Epithelial cell of prostate (primary cell): Measurements from ENCODE around the gene SS18L1.

ENCODE experiments used
- DNase-seq: peaks from one replicate; pipeline ENCODE4 v3.0.0-alpha.2; 2011; ENCODE audit warnings: low read depth, low spot score
- H3K27ac ChIP-seq: fragments of 450-650 bp; 2 replicates; pipeline ENCODE4 v1.5.1; 2017; ENCODE audit warnings: mild to moderate bottlenecking

SS18L1 gene

DNA sequence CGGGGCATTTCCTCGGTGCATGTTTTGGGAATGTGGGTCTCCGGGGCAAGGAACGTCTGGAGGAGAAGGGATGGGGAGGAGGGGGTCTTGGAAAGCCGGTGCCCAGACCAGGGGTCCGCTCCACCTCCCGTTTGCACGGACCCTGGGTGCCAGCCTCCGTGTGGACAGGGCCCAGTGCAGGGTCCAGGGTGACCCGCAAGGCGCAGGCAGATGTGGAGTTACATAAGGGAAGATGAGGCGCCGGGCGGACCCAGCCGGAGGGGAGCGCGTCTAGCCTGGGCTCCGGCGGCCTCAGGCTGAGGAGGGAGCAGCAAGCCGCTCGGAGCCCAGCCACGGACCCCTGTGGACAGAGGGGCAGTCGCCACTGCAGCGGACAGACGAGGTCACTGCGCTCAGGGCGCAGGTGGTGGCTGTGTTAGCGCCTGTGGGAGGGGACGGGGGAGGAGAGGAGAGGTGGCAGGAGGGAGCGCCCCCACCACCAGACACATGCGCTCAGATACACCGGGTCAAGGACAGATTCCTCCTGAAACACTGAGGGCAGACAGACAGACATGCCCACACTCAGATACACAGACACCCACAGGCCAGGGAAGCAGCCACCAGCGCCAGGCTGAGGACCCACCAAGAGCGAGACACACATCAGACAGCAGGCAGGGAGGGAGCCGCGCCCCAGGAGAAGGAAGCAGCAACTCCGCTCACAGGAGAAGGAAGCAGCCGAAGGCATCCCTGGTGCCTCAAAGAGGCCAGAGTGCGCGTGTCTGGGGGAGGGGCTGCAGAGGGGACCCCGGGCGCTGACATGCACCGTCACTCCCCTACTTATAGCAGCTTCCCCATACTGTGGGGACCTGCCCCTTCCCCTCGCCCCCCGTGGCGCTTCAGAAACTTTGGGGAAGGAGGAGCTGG lies 77.3 kb downstream of the SS18L1 start:
- no peak overlapping the region for H3K27ac ChIP-seq
- no peak for DNase-seq

DNA sequence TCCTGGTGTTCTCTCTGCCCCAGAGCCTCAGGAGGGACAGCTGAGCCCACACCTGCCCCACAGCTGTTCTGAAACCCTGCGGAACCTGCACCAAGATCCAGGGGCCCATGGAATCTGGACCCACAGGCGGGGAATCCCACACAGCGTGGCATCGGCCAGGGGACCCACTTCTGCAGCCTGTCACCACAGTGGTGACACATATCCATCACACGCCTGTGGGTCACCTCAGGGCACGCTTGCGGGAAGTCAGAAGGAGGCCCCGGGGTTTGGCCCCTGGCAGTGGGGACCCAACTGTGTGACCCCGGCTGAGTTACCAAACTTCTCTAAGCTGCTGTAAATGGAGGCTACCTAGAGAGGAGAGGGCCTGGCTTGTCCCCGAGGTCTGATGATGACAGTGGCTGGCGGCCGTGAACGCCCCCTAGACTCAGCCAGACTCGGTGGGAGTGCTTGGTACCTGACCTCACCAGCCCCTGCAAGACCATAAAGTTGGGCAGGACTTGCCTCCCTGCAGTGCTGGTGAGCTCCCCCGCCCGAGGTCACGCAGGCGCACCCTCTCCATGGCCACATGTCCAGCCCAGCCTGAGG lies 78.8 kb downstream of the SS18L1 start:
- H3K27ac ChIP-seq = no peak overlapping the region
- no peak for DNase-seq

DNA sequence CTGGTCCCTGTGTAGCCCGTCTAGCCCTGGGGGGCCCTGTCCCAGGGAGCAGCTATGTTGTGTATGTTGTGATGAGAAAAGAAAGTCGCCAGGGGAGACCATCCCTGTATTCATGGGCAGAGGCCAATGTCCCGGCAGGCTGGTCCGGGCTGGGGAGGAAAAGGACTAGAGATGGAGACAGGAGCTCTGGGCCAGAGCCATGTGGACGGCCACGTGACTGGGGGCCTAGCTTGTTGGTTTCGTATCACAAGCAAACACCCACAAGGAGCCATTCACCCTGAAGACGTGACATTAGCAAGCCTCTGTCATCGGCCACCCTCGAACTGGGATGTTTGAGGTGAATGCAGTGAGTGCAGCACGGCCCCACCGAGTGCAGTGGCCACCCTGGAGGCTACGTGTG lies 79.4 kb downstream of the SS18L1 start:
- DNase-seq = no peak
- H3K27ac ChIP-seq = no peak overlapping the region

DNA sequence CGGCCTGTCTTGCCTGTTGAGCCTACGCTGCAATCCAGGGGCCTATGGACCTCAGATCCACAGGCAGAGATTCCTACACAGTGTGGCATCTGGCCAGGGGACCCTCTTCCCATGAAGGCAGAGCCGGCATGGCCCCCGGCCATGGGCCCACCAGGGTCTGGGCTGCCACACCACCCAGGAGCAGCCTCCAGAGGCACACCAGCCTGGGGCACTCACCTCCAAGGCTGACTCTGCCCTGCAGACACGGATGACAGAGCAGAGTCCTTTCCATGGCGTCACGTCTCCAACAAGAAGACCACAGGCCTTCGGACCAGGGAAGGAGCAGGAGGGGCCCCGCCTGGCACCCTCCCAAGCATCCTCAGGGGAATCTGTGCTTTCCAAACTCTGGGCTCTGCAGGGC lies 80.0 kb downstream of the SS18L1 start:
- DNase-seq = no peak
- no peak overlapping the region for H3K27ac ChIP-seq

DNA sequence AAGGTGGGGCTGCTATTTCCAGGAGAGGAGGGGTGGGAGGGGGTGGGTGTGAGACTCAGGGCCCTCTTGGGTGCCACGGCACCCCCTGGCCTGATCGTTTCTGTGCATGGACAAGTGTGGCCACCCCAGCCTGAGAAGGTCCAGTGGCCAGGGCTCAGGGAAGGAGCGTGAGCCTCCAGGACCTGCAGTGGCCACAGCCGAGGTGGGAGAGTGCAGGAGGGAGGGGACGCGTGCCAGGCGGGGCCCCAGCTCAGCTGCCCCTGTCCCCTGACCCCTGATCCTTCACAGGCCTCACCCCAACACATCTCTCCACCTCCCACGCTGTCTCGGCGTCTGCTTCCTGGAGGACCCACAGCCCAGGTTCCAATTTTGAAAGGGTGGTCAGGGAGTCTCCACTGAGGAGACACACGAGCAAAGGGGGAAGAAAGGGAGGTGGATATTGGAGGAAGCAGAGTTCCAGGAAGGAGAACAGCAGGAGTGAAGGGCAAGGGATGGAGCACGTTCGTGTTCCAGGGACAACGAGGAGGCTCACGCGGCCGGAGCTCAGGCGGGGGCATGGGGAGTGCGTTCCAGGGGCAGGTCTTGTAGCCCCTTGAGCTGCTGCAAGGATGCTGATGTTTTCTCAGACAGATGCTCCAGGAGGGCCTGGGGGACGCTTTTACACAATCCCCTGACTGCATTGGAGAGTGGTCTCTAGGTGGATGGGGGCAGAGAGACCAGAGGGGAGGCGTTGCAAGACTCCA lies 80.7 kb downstream of the SS18L1 start:
- no peak overlapping the region for H3K27ac ChIP-seq
- no peak for DNase-seq

DNA sequence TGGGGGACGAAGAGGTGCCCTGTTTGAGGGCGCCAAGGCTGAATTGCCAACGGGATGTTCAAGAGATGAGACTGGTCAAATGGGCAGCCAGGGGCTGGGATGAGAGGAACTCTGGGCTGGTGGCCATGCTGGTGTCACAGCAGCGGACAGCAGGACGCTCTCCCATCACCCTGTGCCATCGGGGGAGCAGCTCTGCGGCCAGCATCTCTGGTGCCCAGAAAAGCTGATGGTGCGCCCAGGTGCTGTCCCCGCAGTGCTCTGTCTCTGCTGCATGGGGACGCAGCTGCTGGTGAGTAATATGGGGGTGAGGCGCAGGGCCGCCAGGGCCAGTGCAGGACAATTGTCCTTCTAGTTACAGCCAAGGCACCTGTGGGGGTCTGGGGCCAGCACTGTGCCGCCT lies 81.5 kb downstream of the SS18L1 start:
- no peak for DNase-seq
- no peak overlapping the region for H3K27ac ChIP-seq

DNA sequence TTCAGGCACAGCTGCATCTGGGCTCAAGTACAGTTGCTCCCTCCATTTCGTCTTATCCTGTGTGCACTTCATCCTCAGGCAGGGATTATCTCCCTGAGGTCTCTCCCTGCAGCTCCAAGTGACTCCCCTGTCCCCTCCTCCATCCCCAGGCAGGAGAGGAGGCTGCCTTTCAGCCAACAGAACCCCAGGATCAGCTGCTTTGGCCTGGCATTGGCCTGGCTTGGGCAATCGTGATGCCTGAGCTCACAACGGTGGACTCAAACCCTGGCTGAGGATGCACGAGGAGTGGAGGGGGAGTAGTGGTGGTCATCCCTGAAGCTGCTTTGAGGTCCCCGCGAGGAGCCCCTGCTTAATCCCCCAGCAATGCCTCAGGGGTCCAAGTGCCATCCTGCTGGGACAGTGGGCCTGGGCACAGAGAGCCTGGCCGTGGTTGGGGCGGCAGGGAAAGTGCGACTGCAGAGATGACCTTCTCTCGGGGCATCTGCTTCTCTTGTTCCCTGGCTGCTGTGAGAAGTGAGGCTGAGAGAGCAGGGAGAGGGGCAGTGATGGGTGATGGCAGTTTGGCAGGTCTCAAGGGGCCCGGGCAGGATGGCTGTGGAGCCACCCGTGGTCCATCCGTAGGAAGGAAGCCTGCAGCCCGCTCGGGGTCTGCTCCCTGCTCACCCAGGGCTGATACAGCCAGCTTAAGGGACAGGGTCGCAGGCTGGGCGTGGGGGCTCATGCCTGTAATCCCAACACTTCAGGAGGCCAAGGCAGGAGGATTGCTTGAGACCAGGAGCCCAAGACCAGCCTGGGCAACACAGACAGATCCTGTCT lies 82.5 kb downstream of the SS18L1 start:
- no peak overlapping the region for H3K27ac ChIP-seq
- DNase-seq = no peak

DNA sequence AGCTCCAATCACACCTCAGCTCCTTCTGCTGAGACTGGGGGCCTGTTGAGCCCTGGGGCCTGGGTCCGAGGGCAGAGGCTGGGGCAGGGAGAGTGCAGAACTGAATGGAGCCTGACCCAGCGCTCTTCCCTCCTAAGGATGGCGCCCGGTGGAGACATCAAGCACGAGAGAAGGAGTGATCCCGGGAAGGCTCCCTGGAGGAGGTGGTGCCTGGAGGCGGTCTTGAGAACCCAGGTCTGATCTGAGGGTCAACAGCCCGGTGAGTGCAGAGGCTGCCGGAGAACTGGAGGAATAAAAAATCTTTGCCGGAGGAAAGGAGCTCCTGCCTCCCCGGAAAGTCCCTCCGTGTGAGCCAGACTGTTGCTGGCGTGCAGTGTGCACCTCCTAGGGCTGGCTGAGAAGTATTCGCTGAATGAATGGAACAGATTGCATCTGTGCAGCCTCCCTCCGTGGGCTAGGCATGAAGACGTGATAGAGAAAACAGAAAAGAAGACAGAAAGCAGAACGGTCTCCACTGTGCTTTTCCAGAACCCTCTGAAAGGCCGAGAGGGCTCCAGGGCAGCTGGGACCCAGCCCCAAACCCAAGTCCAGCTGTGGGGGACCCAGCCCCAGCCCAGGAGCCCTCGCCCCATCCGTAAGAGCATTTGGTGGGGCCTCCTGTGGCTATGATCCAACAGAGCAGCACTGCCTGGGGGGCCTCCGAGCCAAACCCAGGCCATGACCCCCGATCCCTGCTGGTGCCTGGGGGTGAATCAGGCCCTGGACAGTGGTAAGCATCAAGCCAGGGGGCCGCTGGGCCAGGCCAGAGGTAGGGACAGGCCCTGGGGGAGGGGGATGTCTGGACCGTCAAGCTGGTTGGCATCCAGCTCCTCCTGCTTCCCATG lies 83.4 kb downstream of the SS18L1 start:
- no peak for DNase-seq
- H3K27ac ChIP-seq = no peak overlapping the region

DNA sequence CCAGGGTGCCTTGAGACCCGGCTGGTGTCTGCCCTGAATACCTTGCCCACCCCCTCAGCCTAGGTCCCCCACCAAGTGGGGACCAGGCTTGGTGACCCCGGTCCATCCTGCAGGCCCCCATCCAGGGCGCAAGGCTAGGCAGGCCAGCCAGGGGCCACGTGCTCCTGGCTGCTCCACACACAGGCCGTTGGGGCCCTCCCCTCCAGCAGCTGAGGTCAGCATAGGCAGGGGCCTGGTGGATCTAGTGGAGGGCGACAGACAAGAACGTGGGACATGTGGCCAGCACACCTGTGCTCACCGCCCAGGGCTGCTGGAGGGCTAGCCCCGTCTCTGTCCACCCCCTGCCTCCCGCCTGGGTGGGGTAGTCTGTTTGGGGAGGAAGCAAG lies 84.0 kb downstream of the SS18L1 start:
- DNase-seq = no peak
- H3K27ac ChIP-seq = no peak overlapping the region

DNA sequence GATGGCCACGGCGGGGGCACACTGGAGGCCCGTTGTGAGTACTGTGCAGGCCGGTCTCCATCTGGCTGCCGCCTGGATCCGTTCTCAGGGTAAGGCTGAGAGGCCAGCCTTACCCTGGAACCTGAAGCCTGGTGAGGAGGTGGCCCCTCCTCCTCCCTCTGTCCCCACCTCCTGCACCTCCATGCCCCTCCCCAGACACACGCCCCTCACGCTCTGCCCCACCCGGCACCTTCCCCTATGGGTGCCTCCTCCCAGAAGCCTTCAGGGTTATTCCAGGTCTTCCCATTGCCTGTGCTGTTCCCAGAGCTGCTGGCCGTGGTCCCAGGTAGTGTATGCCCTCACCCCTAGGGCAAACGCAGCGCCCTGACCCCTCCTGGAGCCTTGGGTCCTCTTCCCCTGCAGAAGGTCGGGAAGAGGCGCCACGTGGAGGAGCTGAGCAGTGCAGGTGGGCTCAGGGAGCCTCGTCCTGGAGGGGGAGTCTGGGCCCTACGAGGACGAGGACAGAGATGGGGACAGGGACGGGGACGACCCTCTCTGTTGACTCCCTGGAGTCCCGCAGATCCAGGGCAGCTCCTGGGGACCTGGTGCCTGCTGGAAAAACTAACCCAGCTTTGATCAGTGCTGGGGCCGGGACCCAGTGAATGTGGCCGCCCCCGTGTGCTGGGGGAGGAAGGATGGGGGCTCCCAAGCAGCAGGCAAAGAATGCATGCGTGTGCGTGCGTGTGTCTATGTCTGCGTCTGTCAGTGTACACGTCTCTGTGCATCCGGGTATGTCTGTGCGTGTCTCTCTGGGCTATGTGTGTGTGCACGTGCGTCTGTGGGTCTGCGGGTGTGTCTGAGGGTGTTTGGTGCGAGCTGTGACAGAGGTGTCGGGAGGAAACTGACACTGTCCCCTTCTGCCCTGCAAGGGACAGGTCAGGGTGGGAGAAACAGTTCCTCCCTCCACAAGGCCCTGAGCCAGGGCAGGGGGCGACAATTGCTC lies 84.7 kb downstream of the SS18L1 start:
- no peak for DNase-seq
- H3K27ac ChIP-seq = no peak overlapping the region

DNA sequence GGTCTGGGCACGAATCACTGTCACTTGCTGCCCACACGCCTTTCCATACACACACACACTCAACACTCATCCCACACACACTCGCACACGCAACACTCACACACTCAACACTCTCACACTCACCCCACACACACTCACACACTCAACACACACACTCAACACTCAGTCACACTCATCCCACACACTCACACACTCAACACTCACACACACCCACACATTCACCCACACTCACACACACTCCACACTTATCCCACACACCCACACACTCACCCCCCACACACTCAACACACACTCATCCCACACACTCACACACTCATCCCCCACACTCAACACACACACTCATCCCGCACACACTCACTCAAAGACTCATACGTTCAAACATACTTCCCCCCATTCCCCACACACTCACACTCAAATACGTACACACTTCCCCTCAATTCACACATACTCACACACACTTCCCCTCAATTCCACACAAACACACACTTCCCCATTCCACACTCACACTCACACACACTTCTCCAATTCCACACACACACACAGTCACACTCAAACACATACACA lies 85.5 kb downstream of the SS18L1 start:
- no peak overlapping the region for H3K27ac ChIP-seq
- no peak for DNase-seq

DNA sequence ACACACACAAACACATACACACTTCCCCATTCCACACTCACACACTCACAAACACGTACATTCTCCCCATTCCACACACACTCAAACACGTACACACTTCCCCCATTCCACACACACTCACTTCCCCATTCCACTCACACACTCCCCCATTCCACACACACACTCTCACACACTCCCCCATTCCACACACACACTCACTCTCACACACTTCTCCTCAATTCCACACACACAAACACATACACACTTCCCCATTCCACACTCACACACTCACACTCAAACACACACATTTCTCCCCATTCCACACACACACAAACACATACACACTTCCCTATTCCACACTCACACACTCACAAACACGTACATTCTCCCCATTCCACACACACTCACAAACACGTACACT lies 86.1 kb downstream of the SS18L1 start:
- no peak for DNase-seq
- no peak overlapping the region for H3K27ac ChIP-seq

DNA sequence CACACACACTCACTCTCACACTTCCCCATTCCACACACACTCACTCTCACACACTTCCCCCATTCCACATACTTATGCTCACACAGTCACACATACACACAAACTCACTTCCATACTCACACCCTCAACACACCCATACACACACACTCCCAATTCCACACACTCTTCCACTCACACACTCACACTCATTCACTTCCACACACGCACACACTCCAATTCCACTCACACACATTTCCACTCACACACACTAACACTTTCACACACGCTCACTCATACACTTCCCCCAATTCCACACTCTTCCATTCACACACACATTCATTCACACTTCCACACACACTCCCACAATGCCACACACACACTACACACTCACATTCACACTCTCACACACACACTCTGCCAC lies 86.7 kb downstream of the SS18L1 start:
- H3K27ac ChIP-seq = no peak overlapping the region
- DNase-seq = no peak

DNA sequence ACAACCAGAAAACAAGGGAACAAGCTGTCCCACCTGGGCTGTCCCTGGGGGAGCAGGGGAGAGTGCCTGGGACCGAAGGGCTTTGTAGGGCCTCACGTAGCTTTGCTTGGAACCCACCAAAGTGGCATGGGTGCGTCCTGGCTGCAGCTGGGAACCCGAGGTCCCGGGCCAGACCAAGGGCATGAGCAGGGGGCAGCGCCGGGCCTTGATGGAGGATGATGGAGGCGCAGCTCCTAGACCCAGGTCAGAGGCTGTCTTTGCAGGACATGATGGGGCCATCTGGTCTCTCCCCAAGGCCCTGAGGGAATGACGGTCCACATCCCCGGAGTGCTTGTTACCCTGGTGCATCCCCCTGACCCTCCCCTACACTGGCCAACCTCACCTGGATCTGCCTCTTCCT lies 87.1 kb downstream of the SS18L1 start:
- DNase-seq = no peak
- no peak overlapping the region for H3K27ac ChIP-seq

DNA sequence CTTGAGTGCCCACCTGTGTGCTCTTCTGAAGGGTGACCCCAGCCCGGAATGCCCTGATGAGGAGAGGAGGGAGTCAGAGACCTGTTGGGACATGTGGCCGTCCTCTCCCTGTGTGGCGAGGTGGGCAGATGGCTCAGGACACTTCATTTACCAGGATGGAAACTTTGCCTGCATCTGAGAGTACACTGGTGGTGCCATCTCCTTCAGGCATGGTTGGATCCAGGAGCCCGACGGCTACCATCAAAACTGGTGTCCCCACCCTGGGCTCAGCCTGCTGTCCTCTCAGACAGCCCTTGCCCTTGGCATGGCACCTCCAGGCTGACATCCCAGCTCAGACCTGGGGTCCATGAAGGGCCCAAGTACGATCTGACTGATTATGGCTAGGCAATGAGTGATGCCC lies 87.7 kb downstream of the SS18L1 start:
- DNase-seq = no peak
- no peak overlapping the region for H3K27ac ChIP-seq
